Stimulated activated CD8-positive, alpha-beta memory T cell treated with anti-CD3 and anti-CD28 coated beads, Interleukin-12 subunit alpha, Interleukin-12 subunit beta, amount 100 ng/mL, for 4 hours (primary cell): ENCODE data around the gene CDV3.

Experiments
- DNase-seq: peaks from one replicate; pipeline ENCODE4 v3.0.0-alpha.2; 2020; ENCODE audit warnings: low read depth

CDV3 gene

DNA sequence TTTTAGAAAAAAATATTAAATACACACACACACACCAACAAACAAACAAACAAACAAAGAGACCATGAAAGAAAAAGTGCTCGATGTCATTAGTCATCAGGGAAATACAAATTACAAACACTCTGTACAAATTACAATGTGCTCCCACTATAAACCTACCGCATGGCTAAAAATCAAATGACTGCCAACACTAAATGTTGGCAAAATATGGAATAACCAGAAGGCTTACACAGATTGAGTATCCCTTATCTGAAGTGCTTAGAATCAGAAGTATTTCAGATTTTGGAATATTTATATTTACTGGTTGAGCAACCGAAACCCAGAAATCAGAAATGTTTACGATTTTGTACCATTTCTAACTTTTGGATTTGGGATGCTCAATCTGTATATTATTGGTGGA lies 33.4 kb downstream of the CDV3 start:
- DNase-seq, result no peak

DNA sequence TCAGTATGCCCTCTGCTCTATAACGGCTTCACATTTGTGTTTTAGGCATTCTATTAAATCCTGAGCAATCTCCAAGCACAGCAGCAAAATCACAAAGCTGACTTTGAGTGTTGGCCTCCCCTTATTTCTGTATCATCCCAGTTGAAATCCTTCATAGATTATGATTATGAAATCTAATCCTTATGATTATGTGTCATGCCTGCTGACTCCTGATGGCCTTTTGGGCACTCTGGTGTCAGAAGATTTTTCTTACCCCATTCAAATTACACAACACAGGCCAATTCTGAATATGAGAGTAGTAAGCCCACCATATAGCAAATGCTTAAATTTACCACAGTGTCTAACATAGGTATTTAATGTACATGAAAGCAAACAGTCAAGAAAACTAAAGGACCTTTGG lies 34.3 kb downstream of the CDV3 start:
- DNase-seq, result no peak

DNA sequence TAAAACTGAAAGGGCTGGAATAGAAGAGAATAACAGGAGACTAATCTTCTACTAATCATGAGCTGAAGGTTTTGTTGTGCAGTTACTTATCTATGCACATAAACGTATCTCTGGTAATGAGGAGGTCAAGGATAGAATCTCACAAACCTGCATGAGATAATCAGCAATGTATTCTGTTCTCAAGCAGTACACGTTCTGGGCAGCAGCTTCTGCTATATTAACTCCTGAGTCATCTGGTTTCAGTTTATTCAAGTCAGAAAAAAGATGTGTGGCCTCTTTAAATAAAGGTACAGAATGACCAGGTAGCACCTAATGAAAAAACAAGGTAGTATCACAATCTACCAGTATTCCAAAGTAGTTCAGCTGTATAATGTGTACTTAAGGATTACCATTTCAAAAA lies 34.9 kb downstream of the CDV3 start:
- DNase-seq, result no peak

DNA sequence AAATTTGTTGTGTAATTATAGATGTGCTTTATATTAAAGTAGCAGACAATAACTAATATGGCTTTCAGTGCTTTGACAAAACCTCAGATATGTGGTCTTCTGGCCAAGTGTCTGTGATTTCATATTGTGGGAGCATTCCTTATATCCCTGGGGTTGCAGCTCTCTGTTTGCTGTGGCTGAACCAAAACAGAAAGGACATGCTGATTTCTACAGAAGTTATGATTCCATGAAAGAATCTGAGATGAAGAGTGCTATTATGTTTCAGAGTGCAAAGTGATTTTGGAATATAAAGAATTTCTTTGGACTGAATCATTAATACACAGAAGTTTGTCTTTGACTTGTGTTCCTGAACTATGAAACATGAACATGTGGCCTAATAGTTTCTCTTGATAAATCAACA lies 36.5 kb downstream of the CDV3 start:
- no peak for DNase-seq

DNA sequence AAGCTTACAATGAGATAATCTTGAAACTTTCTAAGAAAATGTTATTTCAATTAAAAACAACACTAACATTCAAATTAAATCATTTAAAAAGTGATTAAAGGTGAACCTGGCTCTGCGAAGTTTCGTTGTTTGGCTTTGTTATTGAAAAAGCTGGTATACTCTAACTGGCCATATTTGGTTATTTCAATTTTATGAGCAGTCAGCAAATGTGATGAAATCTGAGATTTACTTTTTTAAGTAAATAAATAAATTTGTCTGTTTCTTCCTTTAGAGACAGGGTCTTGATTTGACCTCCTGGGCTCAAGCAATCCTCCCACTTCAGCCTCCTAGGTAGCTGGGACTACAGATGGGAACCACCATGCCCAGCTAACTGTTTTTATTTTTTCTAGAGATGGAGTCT lies 38.0 kb downstream of the CDV3 start:
- no peak for DNase-seq

DNA sequence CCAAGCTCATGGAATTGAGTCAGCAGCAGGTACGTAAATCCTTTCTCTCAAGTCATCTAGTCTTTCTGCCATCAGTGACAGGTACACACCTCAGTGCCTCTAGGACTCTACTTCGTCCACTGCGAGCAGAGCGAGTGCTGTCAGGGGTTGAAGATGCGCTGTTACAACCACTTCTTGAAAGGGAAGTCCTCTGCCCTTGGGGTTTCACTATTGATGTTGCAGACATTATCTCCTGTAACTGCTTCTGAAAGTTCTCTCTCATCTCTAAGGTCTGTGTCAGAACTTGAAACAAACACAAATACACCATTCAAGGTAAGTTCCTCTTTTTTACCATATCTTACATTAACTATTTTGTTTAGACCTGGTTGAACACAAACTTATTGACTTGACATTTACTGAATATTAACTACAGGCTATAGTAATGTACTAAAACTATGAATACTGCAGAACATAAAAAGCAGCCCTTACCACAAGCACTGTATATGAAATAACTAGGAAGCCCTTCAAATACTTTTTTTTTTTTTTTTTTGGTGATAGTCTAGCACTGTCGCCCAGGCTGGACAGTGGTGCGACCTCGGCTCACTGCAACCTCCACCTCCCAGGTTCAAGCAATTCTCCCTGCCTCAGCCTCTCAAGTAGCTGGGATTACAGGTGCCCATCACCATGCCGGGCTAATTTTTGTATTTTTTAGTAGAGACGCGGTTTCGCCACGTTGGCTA lies 46.7 kb downstream of the CDV3 start:
- no peak for DNase-seq

DNA sequence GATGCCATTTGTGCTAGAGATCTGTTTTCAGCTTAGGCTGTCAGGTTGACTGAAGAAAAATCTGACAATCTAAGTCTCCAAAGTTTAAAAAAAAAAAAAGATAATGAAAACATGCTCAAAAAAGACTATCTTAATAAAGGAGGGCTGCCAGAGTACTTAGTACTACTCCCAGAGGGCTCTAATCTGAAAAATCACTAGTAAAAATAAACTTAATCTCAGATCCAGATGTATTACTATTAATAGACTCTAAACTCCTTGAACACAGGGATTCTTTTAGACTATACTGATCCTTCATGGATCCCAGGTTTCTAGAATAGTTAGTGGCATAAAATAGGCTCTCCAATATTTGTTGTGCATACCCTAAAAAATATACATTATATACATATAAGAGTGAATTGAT lies 54.3 kb downstream of the CDV3 start:
- no peak for DNase-seq

DNA sequence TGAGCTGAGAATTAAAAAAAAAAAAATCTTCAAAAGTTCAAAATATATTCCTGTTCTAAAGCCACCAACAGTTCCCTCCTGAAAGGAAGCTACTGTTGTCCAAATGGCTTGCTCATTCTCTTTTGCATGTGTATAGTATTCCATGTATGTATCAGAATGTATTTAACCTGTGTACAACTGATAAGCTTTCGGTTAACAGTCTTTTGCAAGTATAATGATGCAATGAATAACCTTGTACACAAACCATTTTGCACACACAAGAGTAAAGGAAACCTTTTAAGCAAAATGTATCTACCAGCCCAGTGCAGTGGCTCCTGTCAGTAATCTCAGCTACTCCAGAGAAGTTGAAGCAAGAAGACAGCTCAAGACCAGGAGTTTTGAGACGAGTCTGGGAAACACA lies 55.7 kb downstream of the CDV3 start:
- no peak for DNase-seq

DNA sequence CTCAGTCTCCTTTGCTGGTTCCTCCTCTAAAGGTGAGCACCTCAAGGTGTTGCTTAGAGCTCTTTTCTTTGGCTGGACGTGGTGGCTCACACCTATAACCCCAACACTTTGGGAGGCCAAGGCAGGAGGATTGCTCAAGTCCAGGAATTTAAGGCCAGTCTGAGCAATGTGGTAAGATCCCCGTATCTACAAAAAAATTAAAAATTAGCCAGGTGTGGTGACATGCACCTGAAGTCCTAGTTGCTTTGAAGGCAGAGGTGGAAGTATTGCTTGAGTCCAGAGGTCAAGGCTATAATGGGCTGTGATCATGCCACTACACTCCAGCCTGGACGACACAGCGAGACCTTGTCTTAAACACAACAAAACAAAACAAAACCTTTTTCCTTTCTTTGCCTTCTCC lies 60.0 kb downstream of the CDV3 start:
- no peak for DNase-seq
